NB4 (cell line): ENCODE results near the gene LRRC42.

Source experiments
- CTCF ChIP-seq: IDR thresholded peaks from one replicate; pipeline ENCODE4 v1.5.1; 2012; ENCODE audit warnings: low read depth, low read length
- POLR2A ChIP-seq: IDR thresholded peaks from 2 replicates; pipeline ENCODE4 v1.6.1; 2011; ENCODE audit warnings: mild to moderate bottlenecking; ENCODE audit not compliant: insufficient read length; ENCODE audit errors: extremely low read depth

- TF ChIP-seq POLR2A (no peak), CTCF (no peak)
These were observed 70.5 kb downstream of the LRRC42 start for GRCh38 chr1:54016343-54017282.
